ENCODE data around the gene IGF2.

Gene IGF2

DNA sequence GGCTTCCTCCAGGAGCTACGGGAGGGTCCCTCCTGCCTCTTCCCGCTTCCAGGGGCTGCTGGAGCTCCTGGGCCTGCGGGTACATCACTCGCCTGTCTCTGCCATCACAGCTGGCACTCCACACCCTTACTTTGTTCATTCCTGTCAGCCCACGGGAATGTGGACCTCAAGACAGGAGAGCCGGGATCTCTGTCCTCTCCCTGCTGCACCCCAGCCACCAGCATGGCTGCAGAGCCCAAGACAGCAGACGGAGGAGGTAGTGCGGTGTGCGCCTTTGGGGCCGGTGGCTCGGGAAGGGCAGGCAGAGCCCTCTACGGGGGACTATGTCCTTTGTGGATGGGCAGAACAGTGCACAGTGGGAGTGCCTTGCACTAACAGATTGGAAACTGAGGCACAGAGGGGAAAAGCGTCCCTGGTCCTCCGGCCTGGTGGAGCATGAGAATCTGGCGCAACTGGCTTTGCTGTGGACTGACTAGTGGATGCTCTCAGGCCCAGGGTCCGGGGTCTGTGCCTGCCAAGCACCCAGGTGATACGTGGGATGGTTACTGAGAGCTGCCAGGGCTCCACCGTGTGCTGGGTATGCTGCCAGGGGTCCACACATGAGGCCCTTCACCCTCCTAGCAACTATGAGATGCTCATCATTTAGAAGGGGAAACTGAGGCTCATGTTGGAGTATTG is 47.3 kb downstream of the IGF2 start:
- DNase-seq (ENCODE audit: low spot score), result no peak

DNA sequence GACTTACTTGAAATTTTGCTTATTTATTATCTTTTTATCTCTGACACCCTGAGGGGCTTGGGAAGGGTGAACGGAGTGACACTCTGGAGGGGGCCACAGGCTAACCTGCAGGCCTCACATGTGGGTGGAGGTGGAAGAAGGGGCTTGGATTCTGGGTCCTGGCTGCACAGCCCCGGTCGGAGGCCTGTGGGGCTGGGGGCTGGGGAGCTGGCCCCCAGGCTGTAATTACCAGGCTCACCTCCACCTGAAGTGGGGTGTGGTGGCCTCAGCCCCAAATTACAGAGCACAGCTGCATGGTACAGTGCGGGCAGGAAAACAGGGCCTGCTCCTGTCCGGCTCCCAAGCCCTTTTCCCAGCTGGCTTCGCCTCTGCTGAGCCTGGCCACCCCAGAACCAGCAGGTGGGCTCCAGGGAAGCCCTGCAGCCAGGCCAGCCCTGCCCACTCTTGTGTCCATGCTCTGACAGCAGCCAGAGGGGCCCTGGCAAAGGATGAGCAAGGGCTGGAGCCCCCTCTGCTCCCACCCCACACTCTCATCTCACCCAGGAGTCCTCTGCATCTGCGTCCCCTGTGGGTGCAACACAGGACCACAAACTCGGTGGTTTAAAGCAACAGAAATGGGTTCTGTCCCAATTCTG is 48.0 kb downstream of the IGF2 start:
- DNase-seq (ENCODE audit: low spot score), result no peak

DNA sequence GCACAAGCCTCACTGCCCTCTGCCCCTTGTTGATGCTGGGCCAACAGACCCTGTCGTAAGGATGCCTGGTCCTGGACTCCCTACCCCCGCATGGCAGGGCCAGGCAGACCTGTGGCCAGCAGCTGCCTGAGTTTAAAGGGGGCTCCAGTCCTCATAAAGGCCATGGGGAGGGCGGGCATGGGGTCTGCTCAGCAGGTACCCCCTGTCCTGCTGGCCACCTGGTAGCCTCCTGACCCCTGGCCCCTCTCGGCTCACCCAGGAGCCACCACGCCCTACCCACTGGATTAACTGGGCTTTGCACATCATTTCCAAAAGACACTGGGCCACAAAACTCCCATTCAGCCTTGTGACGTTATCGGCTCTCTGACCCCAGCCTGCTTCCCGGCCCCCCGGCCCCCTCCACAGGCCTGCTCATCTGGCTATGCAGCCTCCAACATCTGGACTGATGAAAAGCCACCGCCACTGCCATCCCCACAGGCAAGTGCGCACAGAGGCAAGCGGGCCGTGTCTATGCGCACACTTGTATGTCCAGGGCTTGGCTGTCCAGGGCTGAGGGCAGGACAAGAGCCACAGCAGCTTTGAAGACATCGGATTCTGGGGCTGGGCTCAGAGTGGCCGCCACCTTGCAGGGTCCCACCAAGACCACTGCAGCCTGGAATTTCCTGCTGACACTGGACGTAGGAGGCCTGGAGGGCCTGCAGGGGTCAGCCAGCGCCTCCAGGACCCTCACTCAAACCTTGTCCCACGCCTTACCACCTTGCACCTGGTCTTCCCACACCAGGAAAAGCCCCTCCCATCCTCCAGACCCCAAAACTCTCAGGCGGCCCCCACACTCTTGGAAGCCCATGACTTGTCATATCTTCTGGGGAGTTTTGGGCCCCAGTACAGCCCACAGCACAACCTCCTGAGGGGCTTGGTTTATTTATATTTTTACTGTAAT is 48.7 kb downstream of the IGF2 start:
- DNase-seq (ENCODE audit: low spot score), result no peak

DNA sequence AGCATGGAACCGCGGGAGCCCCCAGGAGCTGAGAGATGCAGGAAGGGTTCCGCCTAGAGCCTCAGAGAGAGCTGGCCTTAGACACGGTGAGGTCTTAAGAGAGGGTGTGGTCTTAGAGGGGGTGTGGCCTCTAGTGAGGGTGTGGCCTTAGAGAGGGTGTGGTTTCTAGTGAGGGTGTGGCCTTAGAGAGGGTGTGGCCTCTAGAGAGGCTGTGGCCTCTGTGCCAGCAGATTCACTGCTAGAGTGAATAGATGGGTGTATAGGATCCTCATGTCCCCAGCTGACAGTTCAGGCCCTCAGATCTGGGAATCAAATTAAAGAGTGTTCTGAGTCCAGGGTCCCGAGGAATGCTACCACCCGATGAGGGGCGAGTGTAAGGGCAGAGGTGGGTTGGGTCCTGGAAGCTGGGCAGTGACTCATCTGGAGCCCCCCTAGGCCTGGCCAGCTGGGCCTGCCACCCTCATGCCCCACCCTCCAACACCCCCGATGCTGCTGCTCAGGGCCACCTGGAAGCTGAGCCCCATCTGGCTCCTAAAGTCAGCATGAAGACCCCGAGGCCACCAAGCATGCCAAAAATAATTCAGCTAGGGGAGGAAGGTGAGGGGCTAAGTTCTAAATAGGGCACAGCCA is 49.5 kb downstream of the IGF2 start:
- peak; percentile 81 for DNase-seq (ENCODE audit: low spot score)

DNA sequence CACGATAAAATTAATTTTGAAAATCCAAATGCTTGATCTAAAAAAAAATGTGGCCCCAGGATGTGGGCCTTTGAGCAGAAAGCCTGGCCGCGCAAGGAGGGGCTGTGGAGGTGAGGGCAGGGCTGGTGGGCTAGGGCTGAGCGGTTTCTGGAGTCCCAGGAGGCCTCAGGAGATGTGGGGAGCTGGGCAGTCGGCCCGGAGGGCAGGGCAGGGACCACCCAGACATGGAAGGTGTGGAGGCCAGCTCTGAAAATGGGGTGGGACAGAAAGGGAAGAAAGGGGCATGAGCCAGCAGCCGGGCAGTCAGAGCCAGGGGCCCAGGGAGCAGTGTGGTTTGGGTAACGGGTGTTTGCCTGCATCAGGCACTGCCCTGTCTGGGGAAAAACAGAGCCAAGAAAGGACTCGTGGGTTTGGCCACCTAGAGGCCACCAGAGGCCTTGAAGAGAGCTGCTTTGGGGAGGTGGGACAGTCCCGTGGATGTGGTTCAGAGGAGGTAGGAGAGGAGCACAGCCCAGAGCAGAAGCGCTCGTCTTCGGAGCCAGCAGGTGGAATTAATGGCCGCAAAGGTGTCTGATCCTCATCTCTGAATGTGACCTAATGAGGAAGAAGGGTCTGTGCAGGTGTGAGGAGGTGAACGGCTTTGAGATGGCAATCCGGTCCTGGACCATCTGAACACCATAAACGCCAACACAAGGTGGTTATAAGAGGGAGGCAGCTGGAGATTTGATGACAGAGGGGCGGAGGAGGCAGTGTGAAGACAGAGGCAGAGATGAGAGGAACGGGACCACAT is 50.2 kb downstream of the IGF2 start:
- DNase-seq (ENCODE audit: low spot score), result no peak

DNA sequence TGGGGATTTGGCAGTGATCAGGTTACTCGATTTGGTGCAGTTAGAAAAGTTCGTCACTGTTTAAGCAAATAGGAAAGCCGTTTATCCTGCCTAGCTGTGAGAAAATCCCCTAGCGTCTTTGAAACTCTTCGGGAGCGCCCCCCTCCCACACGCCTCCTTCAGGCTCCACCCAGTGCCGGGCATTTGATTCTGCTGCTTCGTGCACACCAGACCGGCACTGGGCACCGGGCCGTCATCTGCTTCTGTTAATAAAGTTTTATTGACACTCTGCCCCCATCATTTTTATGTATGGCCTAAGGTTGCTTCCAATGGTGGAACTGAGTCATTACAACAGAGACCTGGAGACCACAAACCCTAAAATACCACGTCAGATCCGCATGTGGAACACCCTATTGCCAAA is 50.9 kb downstream of the IGF2 start:
- DNase-seq (ENCODE audit: low spot score), result no peak

DNA sequence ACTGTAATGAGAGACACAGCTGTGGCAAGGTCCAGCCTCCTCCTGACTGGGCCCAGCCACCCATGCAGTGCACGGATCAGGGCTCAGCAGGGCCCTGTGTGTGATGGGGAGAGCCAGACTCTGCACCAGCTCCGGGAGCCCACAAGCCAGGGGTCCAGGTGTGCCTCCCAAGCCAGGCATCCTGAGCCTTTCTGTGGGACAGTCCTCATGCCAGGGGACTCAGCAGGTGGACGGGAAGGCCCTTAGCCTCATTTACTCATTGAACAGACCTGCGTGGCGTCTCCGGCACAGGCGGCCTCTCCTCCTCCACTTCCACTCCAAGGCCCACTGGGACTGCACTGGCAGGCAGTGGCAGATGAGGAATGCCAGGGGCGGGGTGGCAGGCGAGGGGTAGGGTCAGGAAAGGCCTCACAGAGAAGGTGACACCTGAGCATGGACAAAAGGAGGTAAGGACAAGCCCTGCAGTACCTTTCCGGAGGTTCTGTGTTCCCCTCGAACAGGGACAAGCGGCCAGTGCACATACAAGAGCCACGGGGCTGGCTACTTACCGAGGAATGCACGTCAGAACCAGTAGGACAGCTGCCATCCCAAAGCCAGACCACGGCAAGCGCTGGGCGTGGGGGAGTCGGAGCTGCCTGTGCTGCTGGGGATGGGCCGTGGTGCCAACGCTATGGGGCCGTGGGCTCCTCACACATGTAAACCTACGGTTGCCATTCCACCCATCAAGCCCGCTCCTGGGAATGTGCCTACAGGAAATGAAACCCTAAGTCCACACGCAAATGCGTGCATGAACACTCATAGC is 52.7 kb downstream of the IGF2 start:
- no peak for DNase-seq (ENCODE audit: low spot score)

DNA sequence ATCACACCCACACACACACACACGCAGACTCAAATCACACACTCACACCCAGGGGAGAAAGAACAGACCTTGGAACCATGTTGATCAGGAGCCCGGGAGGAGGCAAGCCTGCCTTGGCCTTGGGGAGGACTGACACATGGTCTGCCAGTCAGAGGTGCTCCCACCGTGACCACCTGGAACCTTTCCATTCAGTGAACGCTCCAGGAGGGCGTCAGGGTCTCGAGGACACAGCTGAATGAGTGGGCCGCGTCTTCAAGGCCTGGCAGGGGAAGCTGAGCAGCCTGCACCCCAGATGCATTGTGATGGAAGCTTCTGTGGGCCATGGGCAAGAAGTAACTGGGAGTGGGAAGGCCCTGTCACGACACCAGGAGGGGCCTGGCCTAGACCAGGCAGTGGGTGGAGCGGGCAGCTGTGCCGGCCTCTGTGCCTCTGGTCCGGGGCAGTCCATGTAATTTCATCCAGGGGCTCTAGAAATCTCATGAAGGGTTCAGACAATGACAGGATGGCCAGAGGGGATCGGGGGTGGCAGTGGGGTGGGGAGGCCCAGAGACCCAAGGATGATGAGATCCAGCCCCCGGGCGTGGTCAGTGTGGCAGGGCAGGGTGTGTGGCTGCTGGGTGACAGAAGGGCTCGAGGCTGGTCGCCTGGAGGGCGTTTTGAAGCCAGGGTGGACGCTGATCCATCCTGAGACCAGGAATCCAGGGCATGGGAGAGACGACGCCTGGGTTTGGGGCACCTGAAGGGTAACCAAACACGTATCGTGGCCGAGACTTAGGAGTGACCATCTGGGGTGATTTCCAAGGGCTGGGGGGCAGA is 53.7 kb downstream of the IGF2 start:
- DNase-seq (ENCODE audit: low spot score), result no peak

DNA sequence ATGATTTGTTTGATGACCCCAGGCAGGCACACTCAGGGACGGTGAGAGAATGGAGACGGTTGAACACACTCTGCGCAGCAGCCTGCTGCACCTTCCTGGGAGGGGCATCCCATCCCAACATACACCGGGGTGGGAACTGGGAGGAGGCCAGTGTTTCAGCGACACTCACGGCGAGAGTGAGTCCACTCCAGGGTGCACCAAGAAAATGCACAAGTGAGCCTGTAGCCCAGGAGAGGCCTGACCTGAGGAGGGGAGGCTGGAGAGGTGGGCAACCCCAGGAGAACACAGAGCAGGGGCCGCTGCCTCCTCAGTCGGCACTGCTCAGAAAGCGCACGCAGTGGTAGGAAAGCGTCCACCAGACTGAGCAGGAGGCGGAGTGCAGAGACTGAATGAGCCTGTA is 54.5 kb downstream of the IGF2 start:
- no peak for DNase-seq (ENCODE audit: low spot score)

Data from hematopoietic multipotent progenitor cell treated with erythropoietin and hydrocortisone succinate and interleukin-3 and kit ligand, for 17 days (in vitro differentiated cells).